Activated effector memory CD4-positive, alpha-beta T cell treated with anti-CD3 and anti-CD28 coated beads, Interleukin-2, amount 50 U/mL, for 16 hours (primary cell): ENCODE results near the gene CALHM5.

Source experiments
- DNase-seq: peaks from one replicate; pipeline ENCODE4 v3.0.0-alpha.2; 2020

CALHM5 gene

DNA sequence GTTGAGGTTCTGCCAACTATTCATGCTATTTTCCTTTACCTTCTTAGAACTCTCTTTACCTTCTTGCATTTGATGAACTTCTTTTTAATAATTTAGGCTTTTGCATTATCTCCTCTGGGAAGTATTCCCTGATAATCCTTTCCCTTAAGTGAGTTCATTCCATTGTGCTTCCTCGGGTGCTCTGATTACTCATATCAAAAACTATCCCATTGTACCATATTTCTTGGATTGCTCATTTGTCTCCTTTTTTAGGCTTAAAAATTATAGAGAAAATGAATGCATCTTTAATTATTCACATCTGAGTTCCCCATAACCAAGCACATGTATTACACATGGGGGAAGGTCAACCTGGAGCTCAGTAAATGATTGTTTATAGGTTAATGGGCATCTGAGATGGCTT lies 44.6 kb downstream of the CALHM5 start:
- no peak for DNase-seq

DNA sequence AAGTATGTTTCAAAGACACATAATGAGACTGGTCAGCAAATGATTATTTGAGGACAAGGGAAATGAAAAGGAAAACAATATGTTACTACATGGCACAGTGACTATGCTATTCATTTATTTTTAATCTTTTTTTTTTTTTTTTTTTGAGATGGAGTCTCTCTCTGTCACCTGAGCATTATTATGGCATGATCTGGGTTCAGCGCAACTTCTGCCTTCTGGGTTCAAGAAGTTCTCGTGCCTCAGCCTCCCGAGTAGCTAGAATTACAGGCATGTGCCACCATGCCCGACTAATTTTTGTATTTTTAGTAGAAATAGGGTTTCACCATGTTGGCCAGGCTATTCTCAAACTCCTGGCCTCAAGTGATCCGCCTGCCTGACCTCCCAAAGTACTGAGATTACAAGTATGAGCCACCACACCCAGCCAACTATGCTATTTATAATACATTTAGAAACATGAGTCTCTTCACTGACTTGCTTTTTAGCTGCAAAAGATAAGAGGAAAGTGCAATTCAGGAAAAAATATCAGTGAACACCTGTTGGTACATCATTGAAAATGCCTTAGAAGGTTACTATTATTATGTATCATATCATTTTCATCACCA lies 45.5 kb downstream of the CALHM5 start:
- DNase-seq = no peak

- no peak for DNase-seq
Observed at GRCh38 chr6:116557893-116558292, 46.5 kb downstream of the CALHM5 start.

GRCh38 chr6:116560130-116560529 lies 48.7 kb downstream of the CALHM5 start:
- no peak for DNase-seq

DNA sequence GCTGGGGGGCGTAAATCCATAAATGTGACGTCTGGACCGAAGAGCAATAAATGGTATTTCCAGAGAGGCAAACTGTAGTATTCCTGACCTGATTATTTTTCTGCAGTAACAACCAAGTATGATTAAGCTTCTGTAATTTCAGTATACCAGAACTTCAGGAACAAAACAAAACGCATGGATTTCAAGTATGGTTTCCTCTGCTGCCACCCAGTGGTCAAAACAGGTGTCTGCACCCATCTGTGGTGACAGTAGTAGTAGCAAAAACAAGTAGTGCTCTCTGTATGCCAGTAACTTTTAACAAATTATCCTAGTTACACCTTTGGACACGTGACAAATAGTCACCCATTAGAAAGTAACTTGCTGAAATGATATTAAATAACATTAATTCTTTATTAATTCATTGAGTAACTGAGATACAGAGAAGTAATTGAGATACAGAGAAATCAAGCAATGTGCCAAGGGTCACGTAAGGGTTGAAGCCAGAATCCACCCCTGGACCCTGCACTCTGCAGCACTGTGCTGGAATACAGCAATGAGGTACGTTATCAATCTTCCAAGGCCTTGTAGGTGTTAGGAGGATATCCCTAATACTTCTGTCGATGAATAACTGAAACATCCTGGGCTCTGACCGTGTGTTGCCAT lies 50.1 kb downstream of the CALHM5 start:
- DNase-seq = peak; percentile 87

- no peak for DNase-seq
Observed at GRCh38 chr6:116562019-116562403, 50.6 kb downstream of the CALHM5 start.

- DNase-seq = no peak
Observed at GRCh38 chr6:116562614-116563013, 51.2 kb downstream of the CALHM5 start.

DNA sequence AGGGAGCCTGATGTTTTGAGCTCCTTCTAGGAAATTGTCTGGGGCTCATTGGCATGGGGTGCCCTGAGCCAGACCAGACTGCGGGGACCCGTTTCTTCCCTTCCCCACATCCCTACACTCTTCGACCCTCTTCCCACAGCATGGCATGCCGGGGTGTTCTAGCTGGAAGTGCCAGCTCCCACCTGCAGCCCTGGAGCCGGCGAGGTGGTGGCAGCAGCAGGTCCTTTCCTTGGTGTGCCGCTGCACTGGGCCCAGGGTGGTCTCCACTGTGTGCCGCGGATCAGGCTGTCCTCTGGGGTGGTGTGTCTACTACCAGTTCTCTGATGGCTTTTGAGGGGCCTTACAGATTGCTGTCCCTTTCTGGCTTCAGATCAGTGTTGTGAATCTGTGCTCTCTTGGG lies 52.4 kb downstream of the CALHM5 start:
- no peak for DNase-seq

GRCh38 chr6:116564311-116564710 lies 52.9 kb downstream of the CALHM5 start:
- DNase-seq = no peak

DNA sequence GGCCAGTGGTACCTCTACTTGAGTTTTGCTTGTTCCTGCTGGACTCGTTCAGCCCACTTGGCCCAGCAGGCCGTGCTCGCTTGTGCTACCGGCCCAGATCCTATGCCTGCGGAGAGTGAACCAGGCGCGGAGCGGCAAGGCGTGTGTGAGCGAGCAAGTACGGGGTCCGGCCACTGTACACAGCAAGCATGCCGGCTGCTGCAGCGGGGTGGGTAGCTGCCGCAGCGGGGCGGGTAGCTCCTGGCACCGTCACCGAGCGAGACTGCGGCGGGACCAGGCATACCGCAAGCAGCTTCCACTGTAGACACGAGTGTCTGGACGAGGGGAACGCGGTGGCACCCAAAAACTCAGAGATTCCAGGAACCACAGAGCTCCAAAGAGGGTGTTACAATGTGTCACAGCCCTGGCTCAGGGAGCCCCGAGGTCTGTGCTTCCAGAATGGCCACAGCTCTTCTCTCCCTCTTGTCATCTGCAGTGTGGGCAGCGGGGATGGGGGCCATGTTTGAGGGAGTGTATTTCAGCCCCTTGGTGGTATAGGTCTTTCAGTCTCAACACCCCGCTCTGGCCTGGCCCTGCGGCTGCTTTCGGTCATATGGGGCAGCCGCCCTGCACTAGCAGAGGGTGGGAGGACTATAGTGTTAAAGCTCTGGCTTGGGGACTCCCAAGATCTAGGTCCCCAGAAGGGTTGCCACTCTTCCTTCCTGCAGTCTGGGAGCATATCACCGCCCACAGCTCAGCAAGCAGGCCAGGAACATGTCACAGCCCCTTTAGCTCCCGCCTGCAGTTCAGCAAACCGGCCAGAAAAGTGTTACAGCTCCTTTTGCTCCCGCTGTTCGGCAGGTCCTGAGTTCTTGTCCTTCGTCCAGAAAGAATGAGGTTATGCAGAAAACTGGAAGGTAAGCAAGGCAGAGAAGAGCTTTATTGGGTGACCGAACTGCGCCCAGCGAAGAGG lies 53.8 kb downstream of the CALHM5 start:
- no peak for DNase-seq

DNA sequence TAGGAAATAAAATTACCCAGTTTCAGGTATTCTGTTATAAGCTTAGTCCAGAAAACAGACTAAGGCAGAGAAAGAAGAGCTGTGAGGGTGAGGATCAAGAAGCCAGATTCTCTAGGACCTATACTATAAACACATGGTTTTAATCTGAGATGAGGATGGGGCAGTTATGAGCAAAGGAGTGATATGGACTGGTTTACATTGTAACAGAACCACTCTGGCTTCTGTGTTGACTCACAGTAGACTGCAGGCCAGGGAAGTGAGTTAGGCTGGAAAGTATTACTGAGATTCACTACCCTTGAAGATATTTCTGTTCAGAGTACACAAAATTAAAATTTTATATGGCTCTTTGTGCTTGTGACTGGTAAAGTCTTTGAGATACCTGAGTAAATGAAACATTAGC lies 56.7 kb downstream of the CALHM5 start:
- no peak for DNase-seq

DNA sequence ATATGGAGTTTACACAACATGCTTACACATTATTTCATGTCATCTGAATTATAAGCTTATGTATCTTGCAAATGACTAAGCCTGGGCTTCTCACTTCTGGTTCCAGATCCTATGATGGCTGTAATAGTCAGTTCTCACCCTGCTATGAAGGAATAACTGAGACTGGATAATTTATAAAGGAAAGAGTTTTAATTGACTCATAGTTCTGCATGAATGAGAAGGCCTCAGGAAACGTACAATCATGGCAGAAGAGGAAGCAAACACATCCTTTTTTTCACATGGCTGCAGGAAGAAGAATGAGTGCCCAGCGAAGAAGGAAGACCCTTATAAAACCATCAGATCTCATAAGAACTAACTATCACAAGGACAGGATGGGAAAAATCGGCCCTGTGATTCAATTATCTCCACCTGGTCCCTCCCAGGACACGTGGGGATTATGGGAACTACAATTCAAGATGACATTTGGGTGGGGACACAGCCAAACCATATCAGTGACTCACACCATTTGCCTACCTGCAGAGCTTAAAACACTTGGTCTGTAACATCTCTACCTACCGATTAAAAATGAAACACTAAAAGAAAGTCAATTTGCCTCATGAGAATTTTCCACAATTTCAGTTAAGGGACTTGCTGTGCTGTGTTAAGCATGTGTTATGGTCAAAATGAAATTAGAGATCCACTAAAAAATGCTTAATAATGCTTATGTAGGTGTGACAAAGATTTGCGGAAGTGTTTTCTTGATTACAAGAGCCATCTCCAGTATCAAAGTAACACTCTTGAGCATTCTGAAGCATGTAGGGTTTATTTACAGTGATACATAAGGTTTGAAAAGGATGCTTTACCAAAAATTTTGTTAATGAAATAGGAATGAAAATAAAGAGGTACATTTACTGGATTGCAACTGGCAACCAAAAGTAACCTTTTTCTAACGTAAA lies 57.6 kb downstream of the CALHM5 start:
- no peak for DNase-seq

- peak; percentile 100 for DNase-seq
Observed at GRCh38 chr6:116570856-116571682, 59.6 kb downstream of the CALHM5 start, which contains the start of gene RWDD1. TSS of gene RWDD1 (plus strand) at chr6:116571504. CDS start at chr6:116571583, 79 bp downstream.

GRCh38 chr6:116571683-116572000 lies 60.2 kb downstream of the CALHM5 start:
- no peak for DNase-seq

GRCh38 chr6:116572162-116572561 lies 60.7 kb downstream of the CALHM5 start:
- DNase-seq = no peak
